GM12891 (cell line): Measurements from ENCODE around the gene NMBR.
"Not testable (repeated sequence)": the region's sequence is repeated elsewhere in the genome, so short reads cannot be mapped to it uniquely, and the experiment has no call there.

Experiments used
- POLR2A ChIP-seq: IDR thresholded peaks from 2 replicates; pipeline ENCODE4 v1.6.1; 2011; ENCODE audit warnings: low read depth, low read length, control low read depth
- POLR2AphosphoS5 ChIP-seq: IDR thresholded peaks from 2 replicates; pipeline ENCODE4 v1.6.1; 2011; ENCODE audit warnings: low read depth, low read length, control low read depth
- POU2F2 ChIP-seq: IDR thresholded peaks from 2 replicates; pipeline ENCODE4 v1.6.1; 2011; ENCODE audit warnings: low read depth, mild to moderate bottlenecking, control low read depth, low read length, moderate library complexity
- SPI1 ChIP-seq: IDR thresholded peaks from 2 replicates; pipeline ENCODE4 v1.6.1; 2011; ENCODE audit warnings: low read depth, low read length, control low read depth
- TAF1 ChIP-seq: IDR thresholded peaks from 2 replicates; pipeline ENCODE4 v1.6.1; 2011; ENCODE audit warnings: low read depth, low read length, control low read depth

DNA sequence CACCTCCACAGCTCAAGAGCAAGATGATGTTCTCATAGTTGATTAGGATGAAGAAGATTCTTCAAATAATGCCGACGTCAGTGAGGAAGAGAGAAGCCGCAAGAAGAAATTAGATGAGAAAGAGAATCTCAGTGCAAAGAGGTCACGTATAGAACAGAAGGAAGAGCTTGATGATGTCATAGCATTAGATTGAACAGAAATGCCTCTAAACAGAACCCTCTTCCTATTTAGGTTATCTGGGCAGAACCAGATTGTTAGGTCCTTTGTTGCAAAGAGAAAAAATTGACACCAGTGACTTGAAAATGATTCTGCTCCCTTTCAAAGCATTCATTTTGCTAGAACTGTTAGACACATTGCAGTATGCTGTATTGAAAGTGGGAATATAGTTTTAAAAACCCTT lies 84.1 kb downstream of the NMBR start:
- TF ChIP-seq POLR2AphosphoS5, POLR2A, POU2F2, TAF1, SPI1: not testable (repeated sequence)
